HEK293 (cell line): Measurements from ENCODE around the gene SMC1B.

Experiments used
- CTCF ChIA-PET: fragments of 350-600 bp; formaldehyde crosslinking; extraction: SDS; loops from one replicate; lab custom pipeline; 2021; ENCODE audit warnings: antibody characterized with exemption; lab: Yijun Ruan, JAX
- POLR2A ChIA-PET: fragments of 300-600 bp; formaldehyde crosslinking; extraction: SDS; loops from one replicate; lab custom pipeline; 2020; ENCODE audit warnings: antibody characterized with exemption, inconsistent platforms; lab: Yijun Ruan, JAX
- H3K27ac ChIP-seq: fragments of 200-500 bp; sonication (Bioruptor generic); 2 replicates; pipeline ENCODE4 v1.5.1; 2014; ENCODE audit warnings: low read depth, low read length, control low read depth, inconsistent platforms; ENCODE audit errors: extremely low read depth
- H3K36me3 ChIP-seq, 2 experiments: fragments of 200-500 bp in 1 of 2; sonication (Bioruptor generic) in 1 of 2; 1 replicate in 1 of 2; 2 replicates in 1 of 2; pipeline ENCODE4 v1.5.1; 2014 to 2017; ENCODE audit warnings: inconsistent platforms in 2 of 2, low read length in 2 of 2; ENCODE audit not compliant: control insufficient read depth in 2 of 2, insufficient read depth in 1 of 2
- H3K4me1 ChIP-seq: fragments of 200-500 bp; sonication (Bioruptor generic); 2 replicates; pipeline ENCODE4 v1.5.1; 2014; ENCODE audit warnings: mild to moderate bottlenecking, low read length, inconsistent platforms; ENCODE audit not compliant: control insufficient read depth, insufficient read depth
- H3K4me3 ChIP-seq: 2 replicates; pipeline ENCODE4 v1.5.1; 2011; ENCODE audit warnings: low read depth, mild to moderate bottlenecking, control low read depth, low read length, moderate library complexity
- H3K9me3 ChIP-seq: fragments of 200-500 bp; sonication (Bioruptor generic); 2 replicates; pipeline ENCODE4 v1.5.1; 2014; ENCODE audit warnings: low read depth, low read length, inconsistent platforms; ENCODE audit not compliant: control insufficient read depth, insufficient read depth
- HOXC10 ChIP-seq: sonication (generic); formaldehyde crosslinking; IDR thresholded peaks from 2 replicates; pipeline ENCODE4 v1.8.1; 2023; ENCODE audit warnings: mild to moderate bottlenecking, missing genetic modification reagents
- IKZF3 ChIP-seq: fragments of 450-650 bp; IDR thresholded peaks from 2 replicates; pipeline ENCODE4 v1.5.0; 2018; ENCODE audit warnings: missing biosample characterization, mild to moderate bottlenecking, missing genetic modification characterization, moderate library complexity
- OSR2 ChIP-seq: fragments of 450-650 bp; formaldehyde crosslinking; IDR thresholded peaks from 2 replicates; pipeline ENCODE4 v1.5.1; 2016; ENCODE audit warnings: missing biosample characterization, missing genetic modification characterization
- REPIN1 ChIP-seq: fragments of 450-650 bp; formaldehyde crosslinking; IDR thresholded peaks from 2 replicates; pipeline ENCODE4 v1.5.1; 2017; ENCODE audit warnings: missing biosample characterization, missing genetic modification characterization, low read depth
- TRIM28 ChIP-seq: IDR thresholded peaks from 2 replicates; pipeline ENCODE4 v1.6.1; 2011; ENCODE audit warnings: low read length, control low read depth, borderline replicate concordance
- YY2 ChIP-seq: fragments of 450-650 bp; formaldehyde crosslinking; IDR thresholded peaks from 2 replicates; pipeline ENCODE4 v1.5.1; 2016; ENCODE audit warnings: missing biosample characterization, missing genetic modification characterization
- ZFP41 ChIP-seq: fragments of 450-650 bp; formaldehyde crosslinking; IDR thresholded peaks from 2 replicates; pipeline ENCODE4 v1.5.1; 2016; ENCODE audit warnings: missing biosample characterization, missing genetic modification characterization, borderline replicate concordance
- ZNF10 ChIP-seq: fragments of 450-650 bp; formaldehyde crosslinking; IDR thresholded peaks from 2 replicates; pipeline ENCODE4 v1.5.1; 2017; ENCODE audit warnings: missing biosample characterization, missing genetic modification characterization
- ZNF112 ChIP-seq: fragments of 450-650 bp; formaldehyde crosslinking; IDR thresholded peaks from 2 replicates; pipeline ENCODE4 v1.5.0; 2017; ENCODE audit warnings: missing biosample characterization, missing genetic modification characterization
- ZNF184 ChIP-seq: fragments of 450-650 bp; IDR thresholded peaks from 2 replicates; pipeline ENCODE4 v1.5.1; 2018; ENCODE audit warnings: missing biosample characterization, mild to moderate bottlenecking, missing genetic modification characterization
- ZNF214 ChIP-seq: fragments of 450-650 bp; formaldehyde crosslinking; IDR thresholded peaks from 2 replicates; pipeline ENCODE4 v1.5.1; 2017; ENCODE audit warnings: missing biosample characterization, mild to moderate bottlenecking, missing genetic modification characterization, borderline replicate concordance
- ZNF292 ChIP-seq: fragments of 450-650 bp; formaldehyde crosslinking; IDR thresholded peaks from 2 replicates; pipeline ENCODE4 v1.5.1; 2016; ENCODE audit warnings: low read depth, missing biosample characterization, missing genetic modification characterization, borderline replicate concordance
- ZNF426 ChIP-seq: fragments of 450-650 bp; formaldehyde crosslinking; IDR thresholded peaks from 2 replicates; pipeline ENCODE4 v1.5.1; 2017; ENCODE audit warnings: missing biosample characterization, missing genetic modification characterization, mild to moderate bottlenecking, inconsistent platforms, moderate library complexity
- ZNF473 ChIP-seq: fragments of 450-650 bp; formaldehyde crosslinking; IDR thresholded peaks from 2 replicates; pipeline ENCODE4 v1.5.1; 2017; ENCODE audit warnings: missing biosample characterization, missing genetic modification characterization
- ZNF501 ChIP-seq: fragments of 450-650 bp; formaldehyde crosslinking; IDR thresholded peaks from 2 replicates; pipeline ENCODE4 v1.5.1; 2016; ENCODE audit warnings: missing biosample characterization, missing genetic modification characterization
- ZNF530 ChIP-seq: fragments of 450-650 bp; formaldehyde crosslinking; IDR thresholded peaks from 2 replicates; pipeline ENCODE4 v1.5.1; 2016; ENCODE audit warnings: low read depth, missing biosample characterization, missing genetic modification characterization
- ZNF560 ChIP-seq: fragments of 450-650 bp; formaldehyde crosslinking; IDR thresholded peaks from 2 replicates; pipeline ENCODE4 v1.5.1; 2017; ENCODE audit warnings: missing biosample characterization, missing genetic modification characterization, borderline replicate concordance
- ZNF610 ChIP-seq: fragments of 450-650 bp; formaldehyde crosslinking; IDR thresholded peaks from 2 replicates; pipeline ENCODE4 v1.5.1; 2016; ENCODE audit warnings: missing biosample characterization, missing genetic modification characterization, borderline replicate concordance
- ZNF626 ChIP-seq: fragments of 450-650 bp; sonication (Bioruptor Pico); formaldehyde crosslinking; IDR thresholded peaks from 2 replicates; pipeline ENCODE4 v1.5.1; 2018; ENCODE audit warnings: missing biosample characterization, missing genetic modification characterization, inconsistent platforms
- ZNF664 ChIP-seq: fragments of 450-650 bp; formaldehyde crosslinking; IDR thresholded peaks from 2 replicates; pipeline ENCODE4 v1.5.1; 2016; ENCODE audit warnings: missing biosample characterization, missing genetic modification characterization
- ZNF843 ChIP-seq: fragments of 450-650 bp; formaldehyde crosslinking; IDR thresholded peaks from 2 replicates; pipeline ENCODE4 v1.5.1; 2016; ENCODE audit warnings: missing biosample characterization, missing genetic modification characterization
- ZSCAN16 ChIP-seq: fragments of 450-650 bp; formaldehyde crosslinking; IDR thresholded peaks from 2 replicates; pipeline ENCODE4 v1.5.1; 2016; ENCODE audit warnings: missing biosample characterization, missing genetic modification characterization
- ZSCAN30 ChIP-seq: fragments of 450-650 bp; IDR thresholded peaks from 2 replicates; pipeline ENCODE4 v1.5.1; 2018; ENCODE audit warnings: missing biosample characterization, mild to moderate bottlenecking, missing genetic modification characterization, moderate library complexity
- TF ChIP-seq, protein P1 (sequence below): fragments of 450-650 bp; formaldehyde crosslinking; IDR thresholded peaks from 2 replicates; pipeline ENCODE4 v1.5.1; 2017; ENCODE audit warnings: missing biosample characterization, missing genetic modification characterization
- TF ChIP-seq, protein P2 (sequence below): fragments of 450-650 bp; formaldehyde crosslinking; IDR thresholded peaks from 2 replicates; pipeline ENCODE4 v1.5.1; 2016; ENCODE audit warnings: missing biosample characterization, missing genetic modification characterization
- TF ChIP-seq, protein P3 (sequence below): fragments of 450-650 bp; formaldehyde crosslinking; IDR thresholded peaks from 2 replicates; pipeline ENCODE4 v1.5.1; 2016; ENCODE audit warnings: missing biosample characterization, missing genetic modification characterization
- TF ChIP-seq, protein P4 (sequence below): fragments of 450-650 bp; formaldehyde crosslinking; IDR thresholded peaks from 2 replicates; pipeline ENCODE4 v1.5.1; 2016; ENCODE audit warnings: missing biosample characterization, missing genetic modification characterization

The SMC1B gene

DNA sequence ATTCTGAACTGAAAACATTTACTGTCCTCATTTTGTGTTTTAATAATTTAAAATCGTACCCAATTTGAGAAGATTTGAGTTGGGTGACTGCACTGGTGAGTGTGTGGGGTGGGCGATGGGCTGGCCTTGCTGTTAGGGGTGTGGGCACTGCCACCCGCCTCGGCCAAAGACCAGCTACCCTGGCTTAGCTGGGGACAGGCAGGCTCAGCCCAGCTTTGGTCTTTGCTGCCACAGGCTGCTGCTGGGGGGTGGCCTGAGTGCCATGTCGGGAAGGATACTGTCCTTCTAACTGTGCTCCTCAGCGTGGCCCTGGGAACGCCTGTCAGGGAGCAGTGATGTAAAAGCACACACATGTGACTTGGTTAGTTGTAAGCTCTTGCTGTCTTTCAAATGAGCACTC lies 81.4 kb downstream of the SMC1B start (continued):
- TF ChIP-seq, protein P1, sequence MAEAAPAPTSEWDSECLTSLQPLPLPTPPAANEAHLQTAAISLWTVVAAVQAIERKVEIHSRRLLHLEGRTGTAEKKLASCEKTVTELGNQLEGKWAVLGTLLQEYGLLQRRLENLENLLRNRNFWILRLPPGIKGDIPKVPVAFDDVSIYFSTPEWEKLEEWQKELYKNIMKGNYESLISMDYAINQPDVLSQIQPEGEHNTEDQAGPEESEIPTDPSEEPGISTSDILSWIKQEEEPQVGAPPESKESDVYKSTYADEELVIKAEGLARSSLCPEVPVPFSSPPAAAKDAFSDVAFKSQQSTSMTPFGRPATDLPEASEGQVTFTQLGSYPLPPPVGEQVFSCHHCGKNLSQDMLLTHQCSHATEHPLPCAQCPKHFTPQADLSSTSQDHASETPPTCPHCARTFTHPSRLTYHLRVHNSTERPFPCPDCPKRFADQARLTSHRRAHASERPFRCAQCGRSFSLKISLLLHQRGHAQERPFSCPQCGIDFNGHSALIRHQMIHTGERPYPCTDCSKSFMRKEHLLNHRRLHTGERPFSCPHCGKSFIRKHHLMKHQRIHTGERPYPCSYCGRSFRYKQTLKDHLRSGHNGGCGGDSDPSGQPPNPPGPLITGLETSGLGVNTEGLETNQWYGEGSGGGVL: no peak
- no peak for TF ChIP-seq ZNF473 (tag by site-specific recombination)
- TF ChIP-seq, all 188 proteins: peak for 0

DNA sequence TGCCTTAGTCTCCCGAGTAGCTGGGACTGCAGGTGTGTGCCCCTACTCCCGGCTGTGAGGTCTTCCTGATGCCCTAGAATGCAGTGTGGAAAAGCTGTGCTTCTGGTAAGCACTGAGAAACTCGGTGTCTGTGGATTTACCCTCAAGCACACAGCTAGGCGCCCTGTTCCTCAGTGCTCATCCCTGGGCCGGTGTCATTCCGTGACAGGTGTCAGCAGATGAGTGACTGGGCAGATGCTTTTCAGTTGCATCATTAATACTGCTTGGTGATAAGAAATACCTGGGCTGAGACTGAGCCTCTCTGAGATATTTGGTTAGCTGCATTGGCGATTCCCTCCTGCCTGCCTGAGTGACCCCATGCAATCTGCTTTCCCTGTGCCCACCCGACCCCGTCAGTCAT lies 81.9 kb downstream of the SMC1B start:
- no peak overlapping the region for H3K27ac ChIP-seq
- TF ChIP-seq ZNF10 (tag by site-specific recombination): no peak
- TF ChIP-seq, protein P2, sequence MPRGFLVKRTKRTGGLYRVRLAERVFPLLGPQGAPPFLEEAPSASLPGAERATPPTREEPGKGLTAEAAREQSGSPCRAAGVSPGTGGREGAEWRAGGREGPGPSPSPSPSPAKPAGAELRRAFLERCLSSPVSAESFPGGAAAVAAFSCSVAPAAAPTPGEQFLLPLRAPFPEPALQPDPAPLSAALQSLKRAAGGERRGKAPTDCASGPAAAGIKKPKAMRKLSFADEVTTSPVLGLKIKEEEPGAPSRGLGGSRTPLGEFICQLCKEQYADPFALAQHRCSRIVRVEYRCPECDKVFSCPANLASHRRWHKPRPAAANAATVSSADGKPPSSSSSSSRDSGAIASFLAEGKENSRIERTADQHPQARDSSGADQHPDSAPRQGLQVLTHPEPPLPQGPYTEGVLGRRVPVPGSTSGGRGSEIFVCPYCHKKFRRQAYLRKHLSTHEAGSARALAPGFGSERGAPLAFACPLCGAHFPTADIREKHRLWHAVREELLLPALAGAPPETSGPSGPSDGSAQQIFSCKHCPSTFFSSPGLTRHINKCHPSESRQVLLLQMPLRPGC: no peak
- no peak for TF ChIP-seq ZNF184 (tag by site-specific recombination)
- TF ChIP-seq ZNF626 (tag by site-specific recombination): no peak
- TF ChIP-seq, protein P3, sequence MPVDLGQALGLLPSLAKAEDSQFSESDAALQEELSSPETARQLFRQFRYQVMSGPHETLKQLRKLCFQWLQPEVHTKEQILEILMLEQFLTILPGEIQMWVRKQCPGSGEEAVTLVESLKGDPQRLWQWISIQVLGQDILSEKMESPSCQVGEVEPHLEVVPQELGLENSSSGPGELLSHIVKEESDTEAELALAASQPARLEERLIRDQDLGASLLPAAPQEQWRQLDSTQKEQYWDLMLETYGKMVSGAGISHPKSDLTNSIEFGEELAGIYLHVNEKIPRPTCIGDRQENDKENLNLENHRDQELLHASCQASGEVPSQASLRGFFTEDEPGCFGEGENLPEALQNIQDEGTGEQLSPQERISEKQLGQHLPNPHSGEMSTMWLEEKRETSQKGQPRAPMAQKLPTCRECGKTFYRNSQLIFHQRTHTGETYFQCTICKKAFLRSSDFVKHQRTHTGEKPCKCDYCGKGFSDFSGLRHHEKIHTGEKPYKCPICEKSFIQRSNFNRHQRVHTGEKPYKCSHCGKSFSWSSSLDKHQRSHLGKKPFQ (tag by site-specific recombination): no peak
- TF ChIP-seq, protein P4, sequence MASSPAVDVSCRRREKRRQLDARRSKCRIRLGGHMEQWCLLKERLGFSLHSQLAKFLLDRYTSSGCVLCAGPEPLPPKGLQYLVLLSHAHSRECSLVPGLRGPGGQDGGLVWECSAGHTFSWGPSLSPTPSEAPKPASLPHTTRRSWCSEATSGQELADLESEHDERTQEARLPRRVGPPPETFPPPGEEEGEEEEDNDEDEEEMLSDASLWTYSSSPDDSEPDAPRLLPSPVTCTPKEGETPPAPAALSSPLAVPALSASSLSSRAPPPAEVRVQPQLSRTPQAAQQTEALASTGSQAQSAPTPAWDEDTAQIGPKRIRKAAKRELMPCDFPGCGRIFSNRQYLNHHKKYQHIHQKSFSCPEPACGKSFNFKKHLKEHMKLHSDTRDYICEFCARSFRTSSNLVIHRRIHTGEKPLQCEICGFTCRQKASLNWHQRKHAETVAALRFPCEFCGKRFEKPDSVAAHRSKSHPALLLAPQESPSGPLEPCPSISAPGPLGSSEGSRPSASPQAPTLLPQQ (tag by site-specific recombination): no peak
- TF ChIP-seq ZNF664 (tag by site-specific recombination): no peak
- no peak for TF ChIP-seq TRIM28
- no peak for TF ChIP-seq ZNF530
- no peak for TF ChIP-seq ZNF112 (tag by site-specific recombination)
- no peak for TF ChIP-seq OSR2 (tag by site-specific recombination)
- TF ChIP-seq HOXC10 (CRISPR knock-in tag): no peak
- no peak for TF ChIP-seq ZNF501 (tag by site-specific recombination)
- TF ChIP-seq YY2 (tag by site-specific recombination): no peak
- TF ChIP-seq ZNF560 (tag by site-specific recombination): no peak
- no peak for TF ChIP-seq REPIN1 (tag by site-specific recombination)
- TF ChIP-seq ZNF292 (tag by site-specific recombination): no peak
- CTCF ChIA-PET: interaction anchor here (0.6 to 0.7 kb wide), 3 partner anchors 10 to 280 kb away, joined by 3 read pairs; no protein-coding TSS in a partner anchor

DNA sequence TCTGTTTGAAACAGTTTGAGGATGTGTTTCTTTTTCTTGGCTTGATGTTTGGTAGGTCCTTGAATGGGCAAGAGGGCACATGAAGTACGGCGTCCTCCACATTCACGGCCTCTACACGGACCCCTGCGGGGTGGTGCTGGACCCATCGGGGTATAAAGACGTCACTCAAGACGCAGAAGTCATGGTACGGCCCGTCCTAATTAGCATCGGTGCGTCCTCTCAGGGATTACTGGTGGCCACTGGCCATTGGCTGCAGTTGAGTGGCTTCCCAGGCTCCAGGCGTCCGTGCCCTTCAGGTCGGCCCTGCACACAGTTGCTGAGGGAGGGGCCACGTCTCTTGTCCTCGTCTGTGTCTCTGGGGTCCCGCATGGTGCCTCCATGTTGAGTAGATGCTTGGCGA lies 82.9 kb downstream of the SMC1B start:
- Histone ChIP-seq H3K36me3 (peaks cover 29 to 88% of the 10 kb centered on the region in 2 experiments), H3K9me3 (no peaks in the 10 kb centered on the region), H3K27ac (no peak overlapping the region), H3K4me1 (no peaks in the 10 kb centered on the region), H3K4me3 (no peak overlapping the region)
- POLR2A ChIA-PET: no interaction called here
- CTCF ChIA-PET: interaction anchor here (0.7 kb wide), 1 partner anchor 10 kb away, joined by 3 read pairs; no protein-coding TSS in a partner anchor
- TF ChIP-seq ZSCAN16 (tag by site-specific recombination) (no peak), ZSCAN30 (tag by site-specific recombination) (no peak), ZNF214 (tag by site-specific recombination) (no peak), ZNF843 (tag by site-specific recombination) (no peak), ZNF560 (tag by site-specific recombination) (no peak), ZNF426 (tag by site-specific recombination) (no peak), ZFP41 (tag by site-specific recombination) (no peak), ZNF610 (tag by site-specific recombination) (no peak), IKZF3 (tag by site-specific recombination) (no peak)

More for the DNA sequence above, 81.9 kb downstream of the SMC1B start:
- POLR2A ChIA-PET: no interaction called here
- Histone ChIP-seq H3K9me3 (no peaks in the 10 kb centered on the region), H3K4me1 (no peaks in the 10 kb centered on the region), H3K4me3 (no peak overlapping the region), H3K36me3 (peaks cover 31 to 91% of the 10 kb centered on the region in 2 experiments)
